LNCaP clone FGC (cell line): ENCODE data around the gene C15orf62.

Source experiments
- DNase-seq: peaks from one replicate; pipeline ENCODE4 v3.0.0-alpha.2; 2011; ENCODE audit warnings: low read depth
- H3K4me3 ChIP-seq: 2 replicates; pipeline ENCODE4 v1.5.1; 2011; ENCODE audit warnings: mild to moderate bottlenecking, low read depth, low read length, control low read depth
- TF ChIP-seq, protein P1 (sequence below): IDR thresholded peaks from 2 replicates; pipeline ENCODE4 v1.5.1; 2012; ENCODE audit warnings: mild to moderate bottlenecking; ENCODE audit not compliant: control insufficient read depth, insufficient read depth; ENCODE audit errors: extremely low read depth

Gene C15orf62

DNA sequence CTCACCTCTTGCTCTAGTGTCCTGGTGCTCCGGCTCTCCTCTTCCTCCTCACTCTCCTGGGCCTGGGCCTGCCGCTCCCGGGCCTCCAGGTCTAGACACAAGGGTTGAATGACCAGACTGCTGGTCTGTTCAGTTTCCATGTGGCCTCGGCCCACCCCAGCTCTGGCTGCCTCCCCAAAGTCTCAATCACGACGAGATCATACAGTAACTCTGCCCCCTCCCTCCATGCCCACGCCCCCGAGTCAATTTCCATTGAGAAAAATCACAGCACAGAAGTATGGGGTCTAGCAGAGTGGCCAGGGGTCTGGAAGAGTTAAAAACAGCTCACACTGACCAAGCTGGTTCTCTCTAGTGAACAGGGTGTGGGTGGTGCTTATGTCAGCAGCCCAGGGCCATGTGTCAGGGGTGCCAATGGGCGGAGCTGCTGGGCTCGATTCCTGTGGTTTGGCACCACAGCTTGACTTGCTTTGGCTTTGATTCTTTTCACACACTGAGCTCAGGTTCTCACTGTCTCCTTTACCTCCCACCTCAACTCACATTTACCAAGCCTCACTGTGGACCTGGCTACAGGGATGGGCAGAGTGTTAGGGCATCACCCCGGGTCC lies 6.9 kb downstream of the C15orf62 start:
- DNase-seq: no peak
- no peak overlapping the region for H3K4me3 ChIP-seq
- TF ChIP-seq, protein P1, sequence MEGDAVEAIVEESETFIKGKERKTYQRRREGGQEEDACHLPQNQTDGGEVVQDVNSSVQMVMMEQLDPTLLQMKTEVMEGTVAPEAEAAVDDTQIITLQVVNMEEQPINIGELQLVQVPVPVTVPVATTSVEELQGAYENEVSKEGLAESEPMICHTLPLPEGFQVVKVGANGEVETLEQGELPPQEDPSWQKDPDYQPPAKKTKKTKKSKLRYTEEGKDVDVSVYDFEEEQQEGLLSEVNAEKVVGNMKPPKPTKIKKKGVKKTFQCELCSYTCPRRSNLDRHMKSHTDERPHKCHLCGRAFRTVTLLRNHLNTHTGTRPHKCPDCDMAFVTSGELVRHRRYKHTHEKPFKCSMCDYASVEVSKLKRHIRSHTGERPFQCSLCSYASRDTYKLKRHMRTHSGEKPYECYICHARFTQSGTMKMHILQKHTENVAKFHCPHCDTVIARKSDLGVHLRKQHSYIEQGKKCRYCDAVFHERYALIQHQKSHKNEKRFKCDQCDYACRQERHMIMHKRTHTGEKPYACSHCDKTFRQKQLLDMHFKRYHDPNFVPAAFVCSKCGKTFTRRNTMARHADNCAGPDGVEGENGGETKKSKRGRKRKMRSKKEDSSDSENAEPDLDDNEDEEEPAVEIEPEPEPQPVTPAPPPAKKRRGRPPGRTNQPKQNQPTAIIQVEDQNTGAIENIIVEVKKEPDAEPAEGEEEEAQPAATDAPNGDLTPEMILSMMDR: 0 out of 2 replicates have a peak, but pooled peaks have one; percentile 8

DNA sequence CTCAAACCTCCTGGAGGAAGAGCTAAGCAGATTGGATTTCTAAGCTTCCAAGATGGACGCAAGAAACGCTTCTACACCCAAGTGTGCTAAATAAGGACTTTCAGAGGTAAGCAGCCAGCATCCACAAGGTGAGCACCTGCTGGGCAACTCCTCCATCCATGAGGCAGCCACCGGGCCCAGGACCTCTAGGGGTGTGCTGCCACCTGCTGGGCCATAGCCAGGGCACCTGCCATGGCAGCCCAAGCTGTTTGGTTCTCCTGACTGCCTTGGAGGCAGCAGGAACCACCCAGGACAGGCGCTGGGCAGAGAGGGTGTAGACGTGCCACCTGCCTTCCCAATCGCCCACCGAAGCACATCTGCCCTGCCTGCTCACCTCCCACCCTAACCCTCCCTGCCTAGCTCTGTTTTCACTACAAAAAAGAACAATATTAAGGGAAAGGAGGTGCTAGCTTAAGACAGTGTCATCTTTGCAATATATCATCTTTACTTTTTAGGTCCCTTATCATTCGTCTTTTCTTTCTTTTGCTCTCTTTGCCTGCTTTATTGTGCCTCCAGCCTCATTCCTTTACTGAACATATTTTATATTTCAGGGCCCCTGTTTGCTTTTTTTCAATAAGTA lies 12.9 kb downstream of the C15orf62 start:
- H3K4me3 ChIP-seq: no peak overlapping the region
- DNase-seq: no peak

GRCh38 chr15:40785164-40785563 lies 15.4 kb downstream of the C15orf62 start:
- no peak overlapping the region for H3K4me3 ChIP-seq
- DNase-seq: no peak
- TF ChIP-seq, protein P1: peak; percentile 44

More for the DNA sequence above, 12.9 kb downstream of the C15orf62 start:
- TF ChIP-seq, protein P1: peak; percentile 99

GRCh38 chr15:40785814-40786213 lies 16.0 kb downstream of the C15orf62 start:
- H3K4me3 ChIP-seq: no peak overlapping the region
- TF ChIP-seq, protein P1: no peak
- no peak for DNase-seq

DNA sequence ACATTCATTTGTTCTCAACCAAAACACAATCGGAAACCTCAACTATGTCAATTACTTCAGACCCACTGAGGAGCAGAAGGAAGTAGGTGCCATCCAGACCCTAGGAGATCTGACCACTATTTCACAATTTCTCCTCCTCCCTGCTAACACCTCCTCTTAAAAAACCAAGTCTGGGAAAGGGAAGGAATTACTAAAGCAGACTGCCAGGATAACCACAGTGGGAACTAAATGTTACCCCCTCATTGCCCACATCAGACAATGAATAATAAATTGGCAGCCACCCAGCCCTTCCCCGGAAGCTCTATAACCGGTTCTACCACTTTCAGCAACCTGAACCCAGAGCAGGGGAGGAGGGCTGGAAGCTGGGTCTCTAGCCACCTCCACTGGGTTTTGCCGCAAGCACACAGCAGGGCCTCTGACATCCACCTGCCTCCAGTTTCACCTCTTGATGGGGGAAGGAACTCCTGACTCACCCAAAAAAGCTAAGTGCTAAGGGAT lies 17.6 kb downstream of the C15orf62 start:
- DNase-seq: no peak
- H3K4me3 ChIP-seq: peak overlapping the region; percentile 27
- TF ChIP-seq, protein P1: no peak

- TF ChIP-seq, protein P1: no peak
- peak overlapping the region; percentile 27 for H3K4me3 ChIP-seq
- DNase-seq: no peak
These were observed 18.2 kb downstream of the C15orf62 start for GRCh38 chr15:40787991-40788390.
